Measurements from ENCODE around the gene MRNIP. TPM values are rescaled to one million over a fixed set of nuclear protein-coding genes. Genes with fewer than 3 reads are reported as not detected.

MRNIP gene
- total and polyA plus RNA-seq, 4 donors, result 5.4 to 12.0 (median 7.3) TPM

DNA sequence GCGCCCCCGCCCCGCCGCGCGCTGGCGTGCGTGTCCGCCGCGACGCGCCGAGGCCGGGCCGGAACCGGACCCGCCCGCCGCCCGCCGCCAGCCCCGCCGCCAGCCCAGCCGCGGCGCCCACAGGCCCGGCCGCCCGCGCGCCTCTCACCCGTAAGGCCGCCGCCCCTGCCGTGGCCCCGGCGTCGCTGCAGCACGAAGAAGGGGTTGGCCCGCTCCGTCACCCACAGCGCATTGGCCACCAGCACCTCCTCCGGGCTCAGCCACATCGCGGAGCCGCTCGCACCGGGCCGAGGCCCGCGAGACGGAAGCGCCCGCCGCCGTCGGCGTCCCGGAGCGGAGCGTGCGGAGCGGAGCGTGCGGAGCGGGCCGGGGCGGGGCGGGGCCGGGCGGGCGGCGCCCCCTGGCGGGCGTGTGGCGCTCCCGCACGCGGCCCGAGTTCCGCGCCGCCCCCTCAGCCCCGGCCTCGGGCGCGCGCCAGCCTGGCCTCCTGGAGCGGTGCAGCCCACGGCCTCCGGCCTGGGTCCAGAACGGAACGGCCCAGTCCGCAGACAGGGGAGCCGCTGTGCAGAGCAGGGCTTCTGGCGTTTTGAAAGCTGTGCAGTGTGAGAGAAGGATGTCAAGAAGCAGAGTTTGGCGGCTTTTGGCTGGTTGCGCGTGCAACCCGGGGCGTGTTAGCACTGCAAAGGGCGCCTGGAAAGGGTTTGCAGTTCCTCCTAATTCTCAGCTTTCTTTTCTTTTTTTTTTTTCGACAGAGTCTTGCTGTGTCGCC, 49.1 kb upstream of the MRNIP start, which contains the start of gene TBC1D9B:
TSS of gene TBC1D9B (minus strand) at position 342 of the 769 bp plus-strand sequence. CDS start at position 266, 76 bp downstream.
- peak; percentile 78 for DNase-seq (ENCODE audit: low spot score)
- H3K27ac ChIP-seq (ENCODE audit: low read depth in 1 of 2, low read length in 2 of 2), result peak within 1 kb of the TSS; percentile 38 to 51
- TF ChIP-seq, protein P1, sequence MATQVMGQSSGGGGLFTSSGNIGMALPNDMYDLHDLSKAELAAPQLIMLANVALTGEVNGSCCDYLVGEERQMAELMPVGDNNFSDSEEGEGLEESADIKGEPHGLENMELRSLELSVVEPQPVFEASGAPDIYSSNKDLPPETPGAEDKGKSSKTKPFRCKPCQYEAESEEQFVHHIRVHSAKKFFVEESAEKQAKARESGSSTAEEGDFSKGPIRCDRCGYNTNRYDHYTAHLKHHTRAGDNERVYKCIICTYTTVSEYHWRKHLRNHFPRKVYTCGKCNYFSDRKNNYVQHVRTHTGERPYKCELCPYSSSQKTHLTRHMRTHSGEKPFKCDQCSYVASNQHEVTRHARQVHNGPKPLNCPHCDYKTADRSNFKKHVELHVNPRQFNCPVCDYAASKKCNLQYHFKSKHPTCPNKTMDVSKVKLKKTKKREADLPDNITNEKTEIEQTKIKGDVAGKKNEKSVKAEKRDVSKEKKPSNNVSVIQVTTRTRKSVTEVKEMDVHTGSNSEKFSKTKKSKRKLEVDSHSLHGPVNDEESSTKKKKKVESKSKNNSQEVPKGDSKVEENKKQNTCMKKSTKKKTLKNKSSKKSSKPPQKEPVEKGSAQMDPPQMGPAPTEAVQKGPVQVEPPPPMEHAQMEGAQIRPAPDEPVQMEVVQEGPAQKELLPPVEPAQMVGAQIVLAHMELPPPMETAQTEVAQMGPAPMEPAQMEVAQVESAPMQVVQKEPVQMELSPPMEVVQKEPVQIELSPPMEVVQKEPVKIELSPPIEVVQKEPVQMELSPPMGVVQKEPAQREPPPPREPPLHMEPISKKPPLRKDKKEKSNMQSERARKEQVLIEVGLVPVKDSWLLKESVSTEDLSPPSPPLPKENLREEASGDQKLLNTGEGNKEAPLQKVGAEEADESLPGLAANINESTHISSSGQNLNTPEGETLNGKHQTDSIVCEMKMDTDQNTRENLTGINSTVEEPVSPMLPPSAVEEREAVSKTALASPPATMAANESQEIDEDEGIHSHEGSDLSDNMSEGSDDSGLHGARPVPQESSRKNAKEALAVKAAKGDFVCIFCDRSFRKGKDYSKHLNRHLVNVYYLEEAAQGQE (IDR thresholded peaks at IDR 0.05), result no peak
- TF ChIP-seq, protein P2, sequence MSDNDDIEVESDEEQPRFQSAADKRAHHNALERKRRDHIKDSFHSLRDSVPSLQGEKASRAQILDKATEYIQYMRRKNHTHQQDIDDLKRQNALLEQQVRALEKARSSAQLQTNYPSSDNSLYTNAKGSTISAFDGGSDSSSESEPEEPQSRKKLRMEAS (IDR thresholded peaks at IDR 0.05), result no peak
- TF ChIP-seq JUND (IDR thresholded peaks at IDR 0.05) (no peak), CTCF (IDR thresholded peaks at IDR 0.05; ENCODE audit: low read depth, low read length, missing input control) (peak; percentile 72), GABPA (IDR thresholded peaks at IDR 0.05 in 1 of 2, conservative IDR thresholded peaks at IDR 0.05 in 1 of 2) (no peak), YY1 (IDR thresholded peaks at IDR 0.05) (no peak), EGR1 (IDR thresholded peaks at IDR 0.05; ENCODE audit: low read depth in 2 of 2) (no peak), RAD21 (IDR thresholded peaks at IDR 0.05) (peak; percentile 16 to 44), TAF1 (conservative IDR thresholded peaks at IDR 0.05) (no peak), FOXA1 (IDR thresholded peaks at IDR 0.05) (no peak), FOXA2 (IDR thresholded peaks at IDR 0.05) (no peak), ZBTB33 (IDR thresholded peaks at IDR 0.05) (no peak), HNF4A (conservative IDR thresholded peaks at IDR 0.05) (no peak), RXRA (IDR thresholded peaks at IDR 0.05) (no peak)
- TF ChIP-seq, protein P3, sequence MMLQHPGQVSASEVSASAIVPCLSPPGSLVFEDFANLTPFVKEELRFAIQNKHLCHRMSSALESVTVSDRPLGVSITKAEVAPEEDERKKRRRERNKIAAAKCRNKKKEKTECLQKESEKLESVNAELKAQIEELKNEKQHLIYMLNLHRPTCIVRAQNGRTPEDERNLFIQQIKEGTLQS (IDR thresholded peaks at IDR 0.05), result no peak
- H3K4me1 ChIP-seq (ENCODE audit: control insufficient read depth in 4 of 4, insufficient read depth in 4 of 4, low read length in 3 of 4), result peaks cover 4 to 16% (median 11%) of the 10 kb centered on the region in 4 donors
- peaks cover 2 to 15% (median 7%) of the 10 kb centered on the region in 4 donors for H3K36me3 ChIP-seq (ENCODE audit: control insufficient read depth in 4 of 4, insufficient read depth in 3 of 4, low read depth in 1 of 4, low read length in 3 of 4)
- H3K9me3 ChIP-seq (ENCODE audit: control insufficient read depth in 4 of 4, low read length in 3 of 4), result no peaks in the 10 kb centered on the region
- H3K9ac ChIP-seq (ENCODE audit: low read depth in 1 of 2, low read length in 2 of 2), result peak within 1 kb of the TSS; percentile 39 to 72
- WGBS, result under 1% methylated on average over 105 of the region's 105 CpGs
- peak within 1 kb of the TSS; percentile 71 to 85 (median 84) for H3K4me3 ChIP-seq (ENCODE audit: low read depth in 1 of 3, low read length in 3 of 3)
- H3K27me3 ChIP-seq (ENCODE audit: control insufficient read depth in 4 of 4, insufficient read depth in 4 of 4, low read length in 3 of 4), result no peaks in the 10 kb centered on the region
